GM12891 (cell line): Measurements from ENCODE around the gene MEIKIN.

Source experiments
- DNase-seq: peaks from one replicate; pipeline ENCODE4 v3.0.0; 2011; ENCODE audit warnings: low spot score; ENCODE audit not compliant: insufficient read length
- FAIRE-seq: peaks from 2 replicates; lab custom pipeline; 2011; peaks lifted over from hg19 to GRCh38; lab: Jason Lieb, UNC
- PAX5 ChIP-seq: IDR thresholded peaks from 2 replicates; pipeline ENCODE4 v1.6.1; 2011; ENCODE audit warnings: low read length, moderate library complexity, mild to moderate bottlenecking; ENCODE audit not compliant: insufficient read depth, severe bottlenecking
- POLR2A ChIP-seq: IDR thresholded peaks from 2 replicates; pipeline ENCODE4 v1.6.1; 2011; ENCODE audit warnings: low read depth, low read length, control low read depth
- POLR2AphosphoS5 ChIP-seq: IDR thresholded peaks from 2 replicates; pipeline ENCODE4 v1.6.1; 2011; ENCODE audit warnings: low read depth, low read length, control low read depth
- POU2F2 ChIP-seq: IDR thresholded peaks from 2 replicates; pipeline ENCODE4 v1.6.1; 2011; ENCODE audit warnings: low read depth, mild to moderate bottlenecking, control low read depth, low read length, moderate library complexity
- SPI1 ChIP-seq: IDR thresholded peaks from 2 replicates; pipeline ENCODE4 v1.6.1; 2011; ENCODE audit warnings: low read depth, low read length, control low read depth
- TAF1 ChIP-seq: IDR thresholded peaks from 2 replicates; pipeline ENCODE4 v1.6.1; 2011; ENCODE audit warnings: low read depth, low read length, control low read depth

The MEIKIN gene

GRCh38 chr5:131957721-131958441 lies 12.4 kb upstream of the MEIKIN start:
- no peak for FAIRE-seq
- no peak for TF ChIP-seq POLR2A
- TF ChIP-seq TAF1 = no peak
- no peak for DNase-seq

GRCh38 chr5:131953969-131954368 lies 8.5 kb upstream of the MEIKIN start:
- FAIRE-seq = no peak
- no peak for DNase-seq
- TF ChIP-seq POLR2AphosphoS5 (no peak), PAX5 (no peak), SPI1 (no peak), POLR2A (no peak), TAF1 (no peak), POU2F2 (no peak)

- DNase-seq = no peak
- FAIRE-seq = no peak
These were observed 6.9 kb upstream of the MEIKIN start for GRCh38 chr5:131952301-131952857.

GRCh38 chr5:131950706-131951105 lies 5.2 kb upstream of the MEIKIN start:
- DNase-seq = no peak
- FAIRE-seq = no peak
- TF ChIP-seq SPI1 (no peak), POLR2AphosphoS5 (no peak), PAX5 (no peak), TAF1 (no peak), POLR2A (no peak), POU2F2 (no peak)

More at GRCh38 chr5:131952301-131952857, 6.9 kb upstream of the MEIKIN start:
- no peak for TF ChIP-seq POLR2AphosphoS5
- no peak for TF ChIP-seq PAX5
- no peak for TF ChIP-seq POU2F2
- TF ChIP-seq POLR2A = no peak
- TF ChIP-seq SPI1 = no peak
- TF ChIP-seq TAF1 = no peak

- no peak for FAIRE-seq
These were observed 2.0 kb upstream of the MEIKIN start for GRCh38 chr5:131947445-131947844.

GRCh38 chr5:131944702-131945550 lies 537 bp downstream of the MEIKIN start:
- TF ChIP-seq POLR2AphosphoS5 = no peak
- TF ChIP-seq PAX5 = no peak
- TF ChIP-seq SPI1 = no peak; the same call in 1 of the 2 replicates
- no peak for TF ChIP-seq POU2F2
- TF ChIP-seq TAF1 = no peak
- FAIRE-seq (no peak), DNase-seq (no peak)

More at GRCh38 chr5:131947445-131947844, 2.0 kb upstream of the MEIKIN start:
- TF ChIP-seq POLR2AphosphoS5 (no peak), TAF1 (no peak), PAX5 (no peak), SPI1 (no peak), POLR2A (no peak), POU2F2 (no peak)
- DNase-seq = no peak

- TF ChIP-seq SPI1 = no peak
- no peak for TF ChIP-seq POLR2AphosphoS5
- TF ChIP-seq TAF1 = no peak
- no peak for TF ChIP-seq POLR2A
- no peak for TF ChIP-seq POU2F2
- TF ChIP-seq PAX5 = no peak
- DNase-seq (no peak), FAIRE-seq (no peak)
These were observed 1.5 kb downstream of the MEIKIN start for GRCh38 chr5:131943916-131944315.

GRCh38 chr5:131942016-131942415 lies 3.4 kb downstream of the MEIKIN start:
- DNase-seq (no peak), FAIRE-seq (no peak)
- TF ChIP-seq SPI1 (no peak), PAX5 (no peak), POU2F2 (no peak), POLR2A (no peak), TAF1 (no peak), POLR2AphosphoS5 (no peak)

GRCh38 chr5:131939690-131940345 lies 5.6 kb downstream of the MEIKIN start:
- TF ChIP-seq TAF1 (no peak), POLR2AphosphoS5 (no peak), SPI1 (no peak), POLR2A (no peak), PAX5 (no peak), POU2F2 (no peak)
- DNase-seq (no peak), FAIRE-seq (no peak)
